GM18526 (cell line): ENCODE data around the gene F11.

Source experiments
- POLR2A ChIP-seq: IDR thresholded peaks from 3 replicates; pipeline ENCODE4 v1.6.1; 2011; ENCODE audit not compliant: insufficient read length; ENCODE audit errors: extremely low read depth

F11 gene

GRCh38 chr4:186265683-186266652, at the start of gene F11:
Gene F11 (plus strand): TSS chr4:186266189. CDS start chr4:186267137, 948 bp downstream.
- no peak for TF ChIP-seq POLR2A

- no peak for TF ChIP-seq POLR2A
Observed at GRCh38 chr4:186216465-186217024, 49.4 kb upstream of the F11 start.

GRCh38 chr4:186217733-186218293, 48.2 kb upstream of the F11 start:
- TF ChIP-seq POLR2A, result no peak

- TF ChIP-seq POLR2A, result no peak
Observed at GRCh38 chr4:186221624-186222023, 44.4 kb upstream of the F11 start.

- TF ChIP-seq POLR2A, result no peak
Observed at GRCh38 chr4:186225848-186226247, 40.1 kb upstream of the F11 start.

GRCh38 chr4:186226521-186227189, 39.3 kb upstream of the F11 start:
- TF ChIP-seq POLR2A, result no peak

- no peak for TF ChIP-seq POLR2A
Observed at GRCh38 chr4:186227221-186227620, 38.8 kb upstream of the F11 start, which contains the start of gene KLKB1. Gene KLKB1 (plus strand): TSS chr4:186227507. CDS start chr4:186228196, 689 bp downstream.

GRCh38 chr4:186227744-186228513, 38.1 kb upstream of the F11 start:
- no peak for TF ChIP-seq POLR2A

GRCh38 chr4:186228514-186228894, 37.5 kb upstream of the F11 start:
- no peak for TF ChIP-seq POLR2A

- no peak for TF ChIP-seq POLR2A
Observed at GRCh38 chr4:186234367-186234766, 31.6 kb upstream of the F11 start.

- no peak for TF ChIP-seq POLR2A
Observed at GRCh38 chr4:186236126-186236525, 29.9 kb upstream of the F11 start.

GRCh38 chr4:186240452-186240847, 25.5 kb upstream of the F11 start:
- TF ChIP-seq POLR2A, result no peak

GRCh38 chr4:186240848-186241491, 25.0 kb upstream of the F11 start:
- TF ChIP-seq POLR2A, result no peak

- no peak for TF ChIP-seq POLR2A
Observed at GRCh38 chr4:186241616-186242015, 24.4 kb upstream of the F11 start.
